Small intestine (tissue), 7 donors: Measurements from ENCODE around the gene RPL7A. TPM values are rescaled to one million over a fixed set of nuclear protein-coding genes. Genes with fewer than 3 reads are reported as not detected.

Experiments used
- DNase-seq, 2 donors: peaks; one replicate each; pipeline versions ENCODE4 v3.0.0 to v3.0.0-alpha.2; 2013
- FAIRE-seq: peaks from 2 replicates; lab custom pipeline; 2012; peaks lifted over from hg19 to GRCh38; lab: Jason Lieb, UNC
- H3K27ac ChIP-seq, 3 donors: one replicate each; pipeline ENCODE4 v1.5.1; 2013; ENCODE audit warnings: low read length in 2 of 3, mild to moderate bottlenecking in 2 of 3, control low read depth in 1 of 3, inconsistent platforms in 1 of 3, low read depth in 1 of 3, moderate library complexity in 1 of 3
- H3K27me3 ChIP-seq, 3 donors: one replicate each; pipeline ENCODE4 v1.6.1; 2013; ENCODE audit warnings: low read length in 3 of 3, inconsistent platforms in 1 of 3; ENCODE audit not compliant: control insufficient read depth in 3 of 3, insufficient read depth in 3 of 3
- H3K36me3 ChIP-seq, 3 donors: one replicate each; pipeline ENCODE4 v1.6.1; 2013; ENCODE audit warnings: low read length in 3 of 3, inconsistent platforms in 1 of 3, low read depth in 1 of 3, mild to moderate bottlenecking in 1 of 3, moderate library complexity in 1 of 3; ENCODE audit not compliant: control insufficient read depth in 3 of 3, insufficient read depth in 2 of 3
- H3K4me1 ChIP-seq, 3 donors: one replicate each; pipeline ENCODE4 v1.6.1; 2013; ENCODE audit warnings: low read length in 2 of 3, inconsistent platforms in 1 of 3, low read depth in 1 of 3, mild to moderate bottlenecking in 1 of 3, moderate library complexity in 1 of 3; ENCODE audit not compliant: control insufficient read depth in 3 of 3, insufficient read depth in 2 of 3
- H3K4me3 ChIP-seq, 3 donors: one replicate each; pipeline ENCODE4 v1.5.1; 2013; ENCODE audit warnings: low read length in 3 of 3, control low read depth in 1 of 3, inconsistent platforms in 1 of 3, low read depth in 1 of 3, mild to moderate bottlenecking in 1 of 3, moderate library complexity in 1 of 3
- H3K9me3 ChIP-seq, 2 donors: one replicate each; pipeline ENCODE4 v1.6.1; 2013; ENCODE audit warnings: low read depth in 1 of 2, low read length in 1 of 2; ENCODE audit not compliant: control insufficient read depth in 2 of 2, insufficient read depth in 1 of 2
- WGBS, 3 donors: extraction: QIAGEN DNeasy Blood & Tissue Kit; methylation state at CpG; one replicate each; pipeline ENCODE4 v1.1.7; 2013; 5-methylcytosine and 5-hydroxymethylcytosine counted together
- polyA plus RNA-seq, 4 donors: library from polyadenylated mRNA; stranded (reverse) in 3 of 4; unstranded in 1 of 4; fragments of 200-250 nt in 3 of 4; fragments of 120-200 nt in 1 of 4; gene quantifications; one replicate each; pipeline versions ENCODE4 v1.2.1 to v1.2.3, GENCODE V29; 2013
- donor health status: healthy with polysubstance abuse.
- donor health status: control.
- donor health status: control.
- donor health status: Bipolar disorder and iron deficiency.
- donor health status: healthy.

RPL7A gene
- polyA plus RNA-seq, 4 donors = 1,890 to 3,725 (median 2,971) TPM

DNA sequence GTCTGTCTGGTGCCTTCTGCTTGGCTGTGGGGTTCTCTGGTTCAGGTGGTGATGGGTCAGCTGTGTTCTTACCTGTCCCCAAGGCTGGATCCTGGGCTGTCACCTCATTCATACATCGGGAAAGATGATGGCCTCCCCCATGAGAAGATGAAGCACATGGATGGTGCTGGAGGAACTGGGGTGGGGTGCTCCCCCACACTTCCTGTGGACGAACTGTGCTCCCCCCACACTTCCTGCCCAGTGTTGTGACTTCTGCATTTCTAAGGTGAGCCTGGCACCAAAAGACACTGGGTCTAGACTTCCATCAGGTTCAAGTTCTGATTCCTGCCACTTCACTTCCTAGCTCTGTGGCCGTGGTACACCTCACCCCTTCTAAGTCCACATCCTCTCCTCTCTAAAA, 7.8 kb upstream of the RPL7A start:
- Histone ChIP-seq H3K36me3 (peaks cover 4 to 64% (median 4%) of the 10 kb centered on the region in 3 donors), H3K9me3 (no peaks in the 10 kb centered on the region), H3K27me3 (no peaks in the 10 kb centered on the region), H3K4me1 (no peaks in the 10 kb centered on the region), H3K4me3 (no peak overlapping the region), H3K27ac (peak overlapping the region in 1 of 3 donors; percentile 3)
- WGBS, 3 donors = 63 to 90% (median 72%) methylated on average over 3 of the region's 3 CpGs
- DNase-seq (no peak), FAIRE-seq (no peak)

DNA sequence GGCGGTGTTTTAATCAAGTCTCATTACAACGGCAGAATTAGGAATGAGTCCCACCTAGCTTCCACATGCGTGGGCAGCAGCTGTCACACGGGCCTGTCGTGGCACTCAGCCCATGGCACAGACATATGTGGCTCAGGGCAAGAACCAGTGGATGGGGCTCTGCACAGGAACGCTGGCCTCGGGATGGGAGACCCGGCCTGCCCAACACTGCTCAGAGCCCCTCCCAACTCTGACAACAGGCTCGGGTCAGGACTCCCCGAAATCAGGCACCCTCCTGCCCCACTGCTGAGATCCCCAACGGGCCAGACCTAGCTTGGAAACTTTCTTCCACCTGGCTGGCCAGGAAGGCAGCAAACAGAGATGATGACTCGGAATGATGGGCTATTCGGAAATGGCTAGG, 7.1 kb upstream of the RPL7A start:
- 87 to 92% (median 89%) methylated on average over 13 of the region's 13 CpGs for WGBS, 3 donors
- Histone ChIP-seq H3K4me1 (no peaks in the 10 kb centered on the region), H3K27me3 (no peaks in the 10 kb centered on the region), H3K4me3 (no peak overlapping the region), H3K27ac (no peak overlapping the region), H3K36me3 (peaks cover 4 to 71% (median 6%) of the 10 kb centered on the region in 3 donors), H3K9me3 (no peaks in the 10 kb centered on the region)
- no peak for FAIRE-seq
- no peak for DNase-seq

DNA sequence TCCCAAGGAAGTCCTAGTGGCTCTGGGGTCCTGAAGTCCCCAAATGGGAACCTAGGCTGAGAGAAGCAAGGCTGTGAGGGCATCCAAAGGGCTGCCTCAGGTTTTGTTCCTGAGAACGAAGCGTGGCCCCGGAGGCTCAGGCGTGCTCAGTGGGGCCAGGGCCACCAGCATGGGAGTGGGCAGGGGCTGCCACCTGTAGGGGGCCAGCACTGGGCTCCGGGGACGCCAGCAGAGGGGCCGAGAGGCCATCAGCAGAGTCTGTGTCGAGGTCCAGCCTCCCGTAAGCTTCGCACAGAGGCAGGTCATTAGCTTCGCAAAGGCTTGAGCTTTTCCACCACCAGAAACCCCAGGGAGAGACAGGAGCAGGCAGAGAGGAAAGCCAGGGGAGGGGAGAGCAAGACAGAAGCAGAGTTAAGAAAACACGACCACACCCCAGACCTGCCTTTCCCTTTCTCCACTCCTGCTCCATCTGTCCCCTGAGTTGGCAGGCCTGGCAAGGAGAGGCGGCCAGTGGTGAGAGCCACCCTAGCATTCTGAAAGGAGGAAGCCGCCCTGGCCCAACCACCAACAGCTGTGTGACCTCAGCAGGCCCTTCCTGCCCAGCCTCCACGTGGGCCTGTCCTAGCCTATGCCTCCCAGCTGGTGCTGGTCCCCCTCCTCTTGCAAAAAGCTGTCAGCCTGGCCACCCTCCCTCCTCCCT, 6.5 kb upstream of the RPL7A start:
- FAIRE-seq = no peak
- Histone ChIP-seq H3K27me3 (no peaks in the 10 kb centered on the region), H3K36me3 (peaks cover 4 to 77% (median 6%) of the 10 kb centered on the region in 3 donors), H3K27ac (peak overlapping the region in 1 of 3 donors; percentile 17), H3K4me1 (peaks cover 0 to 5% (median 2%) of the 10 kb centered on the region in 3 donors), H3K9me3 (no peaks in the 10 kb centered on the region), H3K4me3 (no peak overlapping the region)
- no peak for DNase-seq
- 87 to 89% (median 88%) methylated on average over 14 to 15 of the region's 15 CpGs for WGBS, 3 donors

DNA sequence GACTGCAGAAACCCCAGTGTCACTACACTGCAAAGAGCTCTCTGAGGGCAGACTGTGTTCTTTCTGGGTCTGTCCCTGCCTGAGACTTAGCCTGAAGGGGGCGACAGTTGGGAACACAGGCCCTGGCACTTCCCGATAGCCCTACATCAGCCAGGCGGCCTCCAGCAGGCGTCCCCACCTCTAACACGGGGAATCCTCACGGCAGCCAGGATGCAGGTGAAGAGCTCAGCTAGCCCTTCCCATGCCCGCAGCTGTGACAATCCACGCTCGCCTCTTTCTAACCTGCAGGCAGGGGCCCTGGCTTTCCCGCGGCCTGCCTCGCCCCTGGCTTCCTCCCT, 6.0 kb upstream of the RPL7A start:
- Histone ChIP-seq H3K4me3 (no peak overlapping the region), H3K9me3 (no peaks in the 10 kb centered on the region), H3K27ac (no peak overlapping the region), H3K27me3 (no peaks in the 10 kb centered on the region), H3K36me3 (peaks cover 4 to 78% (median 6%) of the 10 kb centered on the region in 3 donors), H3K4me1 (peaks cover 0 to 8% (median 6%) of the 10 kb centered on the region in 3 donors)
- WGBS, 3 donors = 78 to 87% (median 81%) methylated on average over 12 of the region's 12 CpGs
- no peak for FAIRE-seq
- no peak for DNase-seq

DNA sequence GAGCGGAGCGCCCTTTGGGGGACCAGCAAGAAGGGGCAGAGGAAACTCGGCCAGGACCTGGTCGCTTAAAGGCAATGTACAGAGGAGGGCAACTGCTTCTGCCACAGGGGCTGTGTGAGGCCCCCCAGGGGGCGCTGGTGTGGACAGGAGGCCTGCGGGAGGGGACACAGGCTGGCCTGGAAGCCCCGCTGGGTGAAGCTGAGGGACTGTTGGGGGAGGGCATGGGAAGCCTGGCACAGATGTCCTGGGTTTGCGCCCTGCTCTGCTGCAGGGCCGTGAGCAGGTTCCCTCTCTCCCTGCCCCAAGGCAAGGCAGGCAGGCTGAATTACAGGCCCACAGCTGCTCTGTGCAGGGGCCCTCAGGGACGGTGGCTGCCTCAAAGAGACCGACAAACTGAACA, 5.4 kb upstream of the RPL7A start:
- no peak overlapping the region for H3K27ac ChIP-seq

DNA sequence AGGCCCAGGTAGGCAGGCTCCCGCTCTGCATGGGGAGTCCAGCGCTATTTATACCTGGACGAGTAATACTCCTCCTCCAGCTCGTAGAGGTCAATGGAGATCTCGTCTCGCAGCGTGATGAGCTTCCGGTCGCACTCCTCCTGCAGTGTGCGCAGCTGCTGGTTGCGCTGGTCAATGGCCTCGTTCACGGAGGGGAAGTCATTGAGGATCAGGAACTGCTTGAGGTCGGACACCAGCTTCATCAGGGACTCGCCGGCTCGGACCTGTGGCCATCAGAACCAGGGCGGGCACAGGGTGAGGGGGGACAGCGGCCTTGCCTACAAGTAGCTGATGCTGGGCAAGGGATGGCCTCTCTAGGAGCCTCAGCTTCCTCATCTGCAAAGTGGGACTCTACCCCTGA, 3.9 kb upstream of the RPL7A start:
- H3K4me1 ChIP-seq = peaks cover 0 to 10% (median 6%) of the 10 kb centered on the region in 3 donors
- no peak for DNase-seq
- peaks cover 2 to 77% (median 6%) of the 10 kb centered on the region in 3 donors for H3K36me3 ChIP-seq
- no peak for FAIRE-seq
- H3K27ac ChIP-seq = no peak overlapping the region
- no peaks in the 10 kb centered on the region for H3K27me3 ChIP-seq
- no peak overlapping the region for H3K4me3 ChIP-seq
- no peaks in the 10 kb centered on the region for H3K9me3 ChIP-seq
- 95 to 96% (median 95%) methylated on average over 19 of the region's 19 CpGs for WGBS, 3 donors

More for the DNA sequence above, 5.4 kb upstream of the RPL7A start:
- H3K36me3 ChIP-seq = peaks cover 4 to 78% (median 6%) of the 10 kb centered on the region in 3 donors
- FAIRE-seq (no peak), DNase-seq (no peak)
- H3K27me3 ChIP-seq = no peaks in the 10 kb centered on the region
- WGBS, 3 donors = 85 to 86% (median 86%) methylated on average over 11 of the region's 11 CpGs
- no peaks in the 10 kb centered on the region for H3K9me3 ChIP-seq
- no peak overlapping the region for H3K4me3 ChIP-seq
- peaks cover 0 to 8% (median 6%) of the 10 kb centered on the region in 3 donors for H3K4me1 ChIP-seq

DNA sequence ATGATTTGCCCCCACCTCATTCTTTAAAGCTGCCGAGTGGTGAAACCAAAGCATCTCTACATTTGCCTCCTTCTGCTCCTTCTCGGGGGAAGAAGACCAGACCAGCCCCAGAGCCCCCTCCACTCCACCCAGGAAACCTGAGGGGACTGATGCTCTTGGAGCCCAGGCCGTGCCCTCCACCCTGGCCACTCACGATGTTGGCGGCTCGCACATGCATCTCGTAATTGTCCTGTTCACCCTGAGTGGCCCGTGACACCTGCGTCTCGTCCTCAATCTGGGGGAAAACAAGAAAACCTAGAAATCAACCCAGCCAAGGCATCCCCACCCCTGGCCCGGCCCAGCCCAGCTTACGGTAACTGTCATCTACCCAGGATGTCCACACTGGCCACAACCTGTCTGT, 3.0 kb upstream of the RPL7A start:
- Histone ChIP-seq H3K9me3 (no peaks in the 10 kb centered on the region), H3K4me1 (peaks cover 0 to 16% (median 9%) of the 10 kb centered on the region in 3 donors), H3K27ac (no peak overlapping the region), H3K4me3 (no peak overlapping the region), H3K27me3 (no peaks in the 10 kb centered on the region), H3K36me3 (peaks cover 3 to 81% (median 4%) of the 10 kb centered on the region in 3 donors)
- WGBS, 3 donors = 94 to 97% (median 95%) methylated on average over 12 of the region's 12 CpGs
- FAIRE-seq = no peak
- no peak for DNase-seq

DNA sequence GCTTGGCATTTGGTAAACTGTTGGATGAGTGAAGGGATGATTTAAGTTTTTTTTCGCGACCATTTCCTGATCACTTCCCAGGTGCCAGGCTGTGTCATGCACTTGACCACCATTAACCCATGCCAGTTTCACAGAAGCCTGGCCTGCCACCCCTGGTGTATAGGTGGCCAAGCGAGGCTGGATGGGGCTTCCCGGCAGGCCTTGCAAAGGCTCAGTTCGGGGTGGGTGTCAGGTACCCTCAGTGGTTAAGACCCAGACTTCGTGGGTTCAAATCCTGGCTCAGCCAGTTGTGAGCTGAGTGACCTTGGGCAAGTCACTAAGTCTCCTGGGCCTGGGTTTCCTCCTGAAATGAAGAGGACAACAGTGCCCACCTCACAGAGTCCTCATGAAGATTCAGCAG, 2.4 kb upstream of the RPL7A start:
- 95 to 97% (median 95%) methylated on average over 6 of the region's 6 CpGs for WGBS, 3 donors
- no peak for FAIRE-seq
- DNase-seq = no peak
- H3K36me3 ChIP-seq = peaks cover 8 to 81% (median 9%) of the 10 kb centered on the region in 3 donors
- H3K4me1 ChIP-seq = peaks cover 0 to 16% (median 9%) of the 10 kb centered on the region in 3 donors
- no peaks in the 10 kb centered on the region for H3K9me3 ChIP-seq
- H3K4me3 ChIP-seq = no peak overlapping the region
- H3K27ac ChIP-seq = no peak overlapping the region
- no peaks in the 10 kb centered on the region for H3K27me3 ChIP-seq
